ENCODE results near the gene CNGA4.

GRCh38 chr11:6225024-6225423 lies 13.9 kb upstream of the CNGA4 start:
- TF ChIP-seq, protein P1, sequence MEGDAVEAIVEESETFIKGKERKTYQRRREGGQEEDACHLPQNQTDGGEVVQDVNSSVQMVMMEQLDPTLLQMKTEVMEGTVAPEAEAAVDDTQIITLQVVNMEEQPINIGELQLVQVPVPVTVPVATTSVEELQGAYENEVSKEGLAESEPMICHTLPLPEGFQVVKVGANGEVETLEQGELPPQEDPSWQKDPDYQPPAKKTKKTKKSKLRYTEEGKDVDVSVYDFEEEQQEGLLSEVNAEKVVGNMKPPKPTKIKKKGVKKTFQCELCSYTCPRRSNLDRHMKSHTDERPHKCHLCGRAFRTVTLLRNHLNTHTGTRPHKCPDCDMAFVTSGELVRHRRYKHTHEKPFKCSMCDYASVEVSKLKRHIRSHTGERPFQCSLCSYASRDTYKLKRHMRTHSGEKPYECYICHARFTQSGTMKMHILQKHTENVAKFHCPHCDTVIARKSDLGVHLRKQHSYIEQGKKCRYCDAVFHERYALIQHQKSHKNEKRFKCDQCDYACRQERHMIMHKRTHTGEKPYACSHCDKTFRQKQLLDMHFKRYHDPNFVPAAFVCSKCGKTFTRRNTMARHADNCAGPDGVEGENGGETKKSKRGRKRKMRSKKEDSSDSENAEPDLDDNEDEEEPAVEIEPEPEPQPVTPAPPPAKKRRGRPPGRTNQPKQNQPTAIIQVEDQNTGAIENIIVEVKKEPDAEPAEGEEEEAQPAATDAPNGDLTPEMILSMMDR (IDR thresholded peaks at IDR 0.05; ENCODE audit: poor library complexity, severe bottlenecking): no peak
- TF ChIP-seq EP300 (conservative IDR thresholded peaks at IDR 0.05; ENCODE audit: poor library complexity, severe bottlenecking): no peak
- no peak for TF ChIP-seq REST (IDR thresholded peaks at IDR 0.05; ENCODE audit: borderline replicate concordance)
- no peak for TF ChIP-seq TAF1 (IDR thresholded peaks at IDR 0.05; ENCODE audit: low read depth)
- no peak for TF ChIP-seq MXI1 (conservative IDR thresholded peaks at IDR 0.05; ENCODE audit: poor library complexity, severe bottlenecking)
- no peak for TF ChIP-seq SMC3 (conservative IDR thresholded peaks at IDR 0.05; ENCODE audit: poor library complexity)
- no peak for TF ChIP-seq EZH2 (IDR thresholded peaks at IDR 0.05; ENCODE audit: borderline replicate concordance, insufficient read depth, low read length, poor library complexity, severe bottlenecking)
